Loucy (cell line): ENCODE results near the gene CD3G.

Experiments
- H2AFZ ChIP-seq: fragments of 200-600 bp; sonication (generic); 2 replicates; pipeline ENCODE4 v1.6.0; 2016; ENCODE audit warnings: antibody characterized with exemption, mild to moderate bottlenecking, low read length, moderate library complexity
- H3F3A ChIP-seq: fragments of 200-600 bp; 2 replicates; pipeline ENCODE4 v1.6.0; 2016; ENCODE audit warnings: antibody characterized with exemption, low read depth, mild to moderate bottlenecking
- H3K27me3 ChIP-seq: fragments of 200-600 bp; sonication (generic); 2 replicates; pipeline ENCODE4 v1.6.1; 2014; ENCODE audit warnings: low read length, mild to moderate bottlenecking; ENCODE audit not compliant: insufficient read depth, poor library complexity, severe bottlenecking
- H3K36me3 ChIP-seq: fragments of 200-600 bp; sonication (generic); 2 replicates; pipeline ENCODE4 v1.6.1; 2016; ENCODE audit warnings: low read length; ENCODE audit not compliant: insufficient read depth
- H3K4me1 ChIP-seq: fragments of 200-600 bp; sonication (generic); 2 replicates; pipeline ENCODE4 v1.5.1; 2014; ENCODE audit warnings: low read length, mild to moderate bottlenecking; ENCODE audit not compliant: insufficient read depth, poor library complexity, severe bottlenecking
- H3K4me2 ChIP-seq: fragments of 200-600 bp; sonication (generic); 2 replicates; pipeline ENCODE4 v1.6.0; 2014; ENCODE audit warnings: antibody characterized with exemption, low read length, low read depth, mild to moderate bottlenecking; ENCODE audit not compliant: poor library complexity, severe bottlenecking
- H3K4me3 ChIP-seq: fragments of 200-600 bp; sonication (generic); 2 replicates; pipeline ENCODE4 v1.5.1; 2014; ENCODE audit warnings: low read length, mild to moderate bottlenecking, mixed read lengths; ENCODE audit not compliant: poor library complexity, severe bottlenecking
- H3K79me2 ChIP-seq: fragments of 200-600 bp; sonication (generic); 2 replicates; pipeline ENCODE4 v1.6.1; 2014; ENCODE audit warnings: low read length; ENCODE audit not compliant: insufficient read depth
- H3K9ac ChIP-seq: fragments of 200-600 bp; sonication (generic); 2 replicates; pipeline ENCODE4 v1.6.0; 2014; ENCODE audit warnings: mild to moderate bottlenecking, low read depth, low read length, moderate library complexity; ENCODE audit not compliant: poor library complexity, severe bottlenecking
- H3K9me2 ChIP-seq: fragments of 200-600 bp; sonication (generic); replicated peaks from 2 replicates; pipeline ENCODE4 v1.6.1; 2016; ENCODE audit warnings: low read depth, low read length, mixed read lengths
- H3K9me3 ChIP-seq: fragments of 200-600 bp; sonication (generic); 2 replicates; pipeline ENCODE4 v1.6.1; 2014; ENCODE audit warnings: mild to moderate bottlenecking, antibody characterized with exemption, low read length, low read depth; ENCODE audit not compliant: insufficient read depth
- H4K20me1 ChIP-seq: fragments of 200-600 bp; sonication (generic); 2 replicates; pipeline ENCODE4 v1.6.0; 2014; ENCODE audit warnings: antibody characterized with exemption, low read length, mild to moderate bottlenecking; ENCODE audit not compliant: insufficient read depth, poor library complexity, severe bottlenecking
- EZH2phosphoT487 ChIP-seq: fragments of 200-600 bp; IDR thresholded peaks from 2 replicates; pipeline ENCODE4 v1.6.1; 2018; ENCODE audit warnings: antibody characterized with exemption, mild to moderate bottlenecking, moderate library complexity, borderline replicate concordance
- TF ChIP-seq, protein P1 (sequence below): fragments of 200-600 bp; sonication (generic); conservative IDR thresholded peaks from 2 replicates; pipeline ENCODE4 v1.5.1; 2014; ENCODE audit warnings: mild to moderate bottlenecking, antibody characterized with exemption, low read length

CD3G gene

DNA sequence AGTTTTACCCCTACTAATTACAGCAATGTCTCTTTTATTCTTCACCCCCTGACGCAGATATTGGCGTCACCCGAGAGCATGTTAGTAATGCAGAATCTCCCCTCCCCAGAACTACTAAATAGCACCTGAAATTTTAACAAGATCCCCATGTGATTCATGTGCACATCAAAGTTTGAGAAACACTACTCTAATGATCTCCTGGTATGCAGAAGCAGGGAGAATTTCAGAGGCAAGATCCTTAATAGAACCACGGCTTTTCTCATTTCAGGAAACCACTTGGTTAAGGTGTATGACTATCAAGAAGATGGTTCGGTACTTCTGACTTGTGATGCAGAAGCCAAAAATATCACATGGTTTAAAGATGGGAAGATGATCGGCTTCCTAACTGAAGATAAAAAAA, 5.3 kb downstream of the CD3G start:
- Histone ChIP-seq H3K36me3 (peaks cover 39% of the 10 kb centered on the region), H3K4me2 (peak overlapping the region; percentile 91), H3K9ac (no peak overlapping the region), H2AFZ (no peak overlapping the region), H3K27me3 (no peaks in the 10 kb centered on the region), H3K79me2 (peaks cover 60% of the 10 kb centered on the region), H3K4me3 (no peak overlapping the region), H3K9me2 (no peaks in the 10 kb centered on the region), H3K4me1 (peaks cover 46% of the 10 kb centered on the region), H4K20me1 (peaks cover 14% of the 10 kb centered on the region), H3F3A (peaks cover 5% of the 10 kb centered on the region; the same call in 1 of the 2 replicates), H3K9me3 (no peaks in the 10 kb centered on the region)
- TF ChIP-seq, protein P1, sequence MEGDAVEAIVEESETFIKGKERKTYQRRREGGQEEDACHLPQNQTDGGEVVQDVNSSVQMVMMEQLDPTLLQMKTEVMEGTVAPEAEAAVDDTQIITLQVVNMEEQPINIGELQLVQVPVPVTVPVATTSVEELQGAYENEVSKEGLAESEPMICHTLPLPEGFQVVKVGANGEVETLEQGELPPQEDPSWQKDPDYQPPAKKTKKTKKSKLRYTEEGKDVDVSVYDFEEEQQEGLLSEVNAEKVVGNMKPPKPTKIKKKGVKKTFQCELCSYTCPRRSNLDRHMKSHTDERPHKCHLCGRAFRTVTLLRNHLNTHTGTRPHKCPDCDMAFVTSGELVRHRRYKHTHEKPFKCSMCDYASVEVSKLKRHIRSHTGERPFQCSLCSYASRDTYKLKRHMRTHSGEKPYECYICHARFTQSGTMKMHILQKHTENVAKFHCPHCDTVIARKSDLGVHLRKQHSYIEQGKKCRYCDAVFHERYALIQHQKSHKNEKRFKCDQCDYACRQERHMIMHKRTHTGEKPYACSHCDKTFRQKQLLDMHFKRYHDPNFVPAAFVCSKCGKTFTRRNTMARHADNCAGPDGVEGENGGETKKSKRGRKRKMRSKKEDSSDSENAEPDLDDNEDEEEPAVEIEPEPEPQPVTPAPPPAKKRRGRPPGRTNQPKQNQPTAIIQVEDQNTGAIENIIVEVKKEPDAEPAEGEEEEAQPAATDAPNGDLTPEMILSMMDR = no peak
- no peak for TF ChIP-seq EZH2phosphoT487

DNA sequence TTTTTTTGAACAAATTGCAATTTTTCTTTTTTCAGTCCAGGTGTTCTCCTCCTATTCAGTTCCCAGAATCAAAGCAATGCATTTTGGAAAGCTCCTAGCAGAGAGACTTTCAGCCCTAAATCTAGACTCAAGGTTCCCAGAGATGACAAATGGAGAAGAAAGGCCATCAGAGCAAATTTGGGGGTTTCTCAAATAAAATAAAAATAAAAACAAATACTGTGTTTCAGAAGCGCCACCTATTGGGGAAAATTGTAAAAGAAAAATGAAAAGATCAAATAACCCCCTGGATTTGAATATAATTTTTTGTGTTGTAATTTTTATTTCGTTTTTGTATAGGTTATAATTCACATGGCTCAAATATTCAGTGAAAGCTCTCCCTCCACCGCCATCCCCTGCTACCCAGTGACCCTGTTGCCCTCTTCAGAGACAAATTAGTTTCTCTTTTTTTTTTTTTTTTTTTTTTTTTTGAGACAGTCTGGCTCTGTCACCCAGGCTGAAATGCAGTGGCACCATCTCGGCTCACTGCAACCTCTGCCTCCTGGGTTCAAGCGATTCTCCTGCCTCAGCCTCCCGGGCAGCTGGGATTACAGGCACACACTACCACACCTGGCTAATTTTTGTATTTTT, 9.1 kb downstream of the CD3G start:
- H3K4me1 ChIP-seq = peaks cover 12% of the 10 kb centered on the region
- H3K36me3 ChIP-seq = peaks cover 39% of the 10 kb centered on the region
- no peak overlapping the region for H3K9ac ChIP-seq
- no peak overlapping the region for H2AFZ ChIP-seq
- H3K79me2 ChIP-seq = peaks cover 23% of the 10 kb centered on the region
- TF ChIP-seq, protein P1 = peak; percentile 74
- TF ChIP-seq EZH2phosphoT487 = no peak
- H3K9me2 ChIP-seq = no peaks in the 10 kb centered on the region
- H4K20me1 ChIP-seq = no peaks in the 10 kb centered on the region
- H3K9me3 ChIP-seq = no peaks in the 10 kb centered on the region
- no peak overlapping the region for H3K4me3 ChIP-seq
- H3F3A ChIP-seq = peaks cover 11% of the 10 kb centered on the region; the same call in 1 of the 2 replicates
- H3K27me3 ChIP-seq = no peaks in the 10 kb centered on the region
- no peak overlapping the region for H3K4me2 ChIP-seq

DNA sequence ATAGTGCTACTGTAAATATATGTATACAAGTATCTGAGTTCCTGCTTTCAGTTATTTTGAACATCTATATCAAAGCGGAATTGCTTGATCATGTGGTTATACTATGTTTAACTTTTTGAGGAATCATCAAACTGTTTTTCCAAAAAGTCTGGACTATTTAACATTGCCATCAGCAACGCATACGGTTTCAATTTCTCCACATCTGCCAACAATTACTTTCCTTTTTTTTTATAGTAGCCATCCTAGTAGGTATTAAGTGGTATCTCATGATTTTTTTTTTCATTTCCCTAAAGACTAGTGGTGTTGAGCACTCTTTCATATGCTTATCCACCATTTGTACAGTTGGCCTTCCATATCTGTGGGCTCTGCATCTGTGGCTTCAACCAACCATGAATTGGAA, 13.9 kb downstream of the CD3G start:
- Histone ChIP-seq H3K9me2 (no peaks in the 10 kb centered on the region), H3K36me3 (no peaks in the 10 kb centered on the region), H3K4me3 (no peak overlapping the region), H3K4me2 (no peak overlapping the region), H3K4me1 (peaks cover 36% of the 10 kb centered on the region), H4K20me1 (peaks cover 4% of the 10 kb centered on the region), H3F3A (peaks cover 5% of the 10 kb centered on the region; the same call in 1 of the 2 replicates), H3K9ac (no peak overlapping the region), H3K79me2 (peaks cover 36% of the 10 kb centered on the region), H3K9me3 (no peaks in the 10 kb centered on the region), H2AFZ (no peak overlapping the region), H3K27me3 (no peaks in the 10 kb centered on the region)
- TF ChIP-seq, protein P1 = no peak
- no peak for TF ChIP-seq EZH2phosphoT487
